ENCODE measurements around the gene ARHGAP44.

DNA sequence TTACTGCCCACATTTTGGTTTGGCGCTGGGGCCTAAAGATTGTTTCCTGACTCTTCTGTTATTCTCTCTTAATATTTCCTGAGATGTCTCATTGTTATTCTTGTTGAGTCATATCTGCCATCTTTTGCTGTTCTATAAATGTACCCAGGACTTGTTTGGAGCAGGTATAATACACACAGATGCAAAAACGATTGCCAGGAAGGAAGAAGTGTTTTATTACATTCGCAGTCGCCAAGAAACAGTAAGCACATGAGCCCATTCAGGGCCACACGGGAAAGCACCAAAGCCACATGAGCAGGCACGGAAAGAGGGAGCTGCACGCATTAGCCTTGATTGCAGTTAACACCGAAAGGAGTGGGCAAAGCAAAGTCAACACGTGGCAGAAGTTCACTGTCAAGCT lies 70.2 kb downstream of the ARHGAP44 start:
- no peak for TF ChIP-seq CHD2 (IDR thresholded peaks at IDR 0.05; ENCODE audit: low read depth, low read length)
- no peak for TF ChIP-seq FOSL2 (CRISPR knock-in tag; IDR thresholded peaks at IDR 0.05)
- no peak for TF ChIP-seq TAF1 (CRISPR knock-in tag; IDR thresholded peaks at IDR 0.05)
- TF ChIP-seq CREB1 (IDR thresholded peaks at IDR 0.05) = no peak
- TF ChIP-seq CREB1 (CRISPR knock-in tag; IDR thresholded peaks at IDR 0.05) = no peak
- no peak for TF ChIP-seq KAT8 (CRISPR knock-in tag; IDR thresholded peaks at IDR 0.05)
- no peak for TF ChIP-seq ZNF143 (CRISPR knock-in tag; IDR thresholded peaks at IDR 0.05)
- no peak for TF ChIP-seq FOXM1 (CRISPR knock-in tag; IDR thresholded peaks at IDR 0.05)
- TF ChIP-seq KLF16 (CRISPR knock-in tag; IDR thresholded peaks at IDR 0.05) = no peak
- TF ChIP-seq ATM (IDR thresholded peaks at IDR 0.05; ENCODE audit: borderline replicate concordance) = no peak
- TF ChIP-seq NR3C1 (CRISPR knock-in tag; IDR thresholded peaks at IDR 0.05) = no peak

Data from HepG2 (cell line).